ENCODE results near the gene PLXNB3. TPM values are rescaled to one million over a fixed set of nuclear protein-coding genes. Genes with fewer than 3 reads are reported as not detected.

The PLXNB3 gene
- total and polyA plus RNA-seq, 5 experiments from 2014 or later: 0.34 to 0.41 TPM; not detected in 3

DNA sequence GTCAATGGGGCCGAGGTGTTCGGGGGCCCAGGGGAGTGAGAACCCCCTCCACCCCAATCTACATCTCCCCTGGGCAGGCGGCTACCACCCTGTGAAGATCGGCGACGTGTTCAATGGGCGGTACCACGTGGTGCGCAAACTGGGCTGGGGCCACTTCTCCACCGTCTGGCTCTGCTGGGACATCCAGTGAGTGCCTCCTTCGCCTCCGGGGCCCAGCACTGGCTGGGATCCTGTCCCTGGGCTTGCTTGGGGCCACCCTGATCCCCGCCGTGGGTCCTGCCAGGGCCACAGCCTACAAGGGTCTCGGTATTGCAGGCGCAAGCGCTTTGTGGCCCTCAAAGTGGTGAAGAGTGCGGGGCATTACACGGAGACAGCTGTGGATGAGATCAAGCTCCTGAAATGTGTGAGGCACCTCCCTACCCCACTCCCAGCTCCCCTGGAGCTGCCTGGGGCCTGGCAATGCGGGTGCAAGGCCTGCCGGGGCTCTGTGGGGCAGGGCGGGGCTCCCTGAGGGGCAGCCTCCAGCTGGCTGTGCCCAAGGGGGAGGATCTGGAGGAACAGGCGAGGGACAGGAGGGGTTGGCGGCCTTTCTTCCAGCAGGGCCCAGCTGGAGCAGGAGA is 17.5 kb downstream of the PLXNB3 start:
- Mint-ChIP-seq H3K36me3 (peaks cover 0 to 4% (median 0%) of the 10 kb centered on the region in 3 donors), H3K4me1 (peaks cover 6 to 10% (median 8%) of the 10 kb centered on the region in 4 donors), H3K27me3 (no peaks in the 10 kb centered on the region), H3K4me3 (no peak overlapping the region), H3K9me3 (no peaks in the 10 kb centered on the region), H3K27ac (no peak overlapping the region)
- ATAC-seq (no peak), DNase-seq (no peak)
- POLR2A ChIA-PET: interaction anchor here (1.4 kb wide), 1 partner anchor 13 kb away, joined by 3 read pairs; the partner anchor contains the start of genes IDH3G and SSR4

DNA sequence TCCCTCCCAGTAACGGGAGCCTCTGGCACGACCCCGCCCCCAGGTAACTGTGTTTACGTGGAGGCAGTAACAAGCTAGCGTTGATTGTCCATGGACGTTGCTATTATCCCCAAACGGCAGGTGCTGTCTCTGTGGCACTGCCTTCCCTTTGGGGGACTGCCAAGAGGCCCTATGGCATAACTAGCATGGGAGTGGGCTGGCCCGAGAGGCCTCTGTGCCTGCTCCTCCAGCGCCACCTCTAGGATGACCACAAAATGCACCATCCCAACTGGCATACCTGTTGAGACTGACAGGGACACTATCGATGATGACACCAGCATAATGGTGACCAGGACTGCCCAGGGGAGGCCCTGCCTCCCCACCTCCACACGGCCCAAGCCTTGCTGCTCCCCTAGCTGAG is 18.3 kb downstream of the PLXNB3 start:
- Mint-ChIP-seq H3K4me1 (peaks cover 6 to 10% (median 8%) of the 10 kb centered on the region in 4 donors), H3K27me3 (no peaks in the 10 kb centered on the region), H3K36me3 (peaks cover 0 to 4% (median 0%) of the 10 kb centered on the region in 3 donors), H3K4me3 (no peak overlapping the region), H3K9me3 (no peaks in the 10 kb centered on the region), H3K27ac (no peak overlapping the region)
- DNase-seq: no peak
- no peak for ATAC-seq
- POLR2A ChIA-PET: interaction anchor here (1.4 kb wide), 1 partner anchor 12 kb away, joined by 3 read pairs; the partner anchor contains the start of genes IDH3G and SSR4

DNA sequence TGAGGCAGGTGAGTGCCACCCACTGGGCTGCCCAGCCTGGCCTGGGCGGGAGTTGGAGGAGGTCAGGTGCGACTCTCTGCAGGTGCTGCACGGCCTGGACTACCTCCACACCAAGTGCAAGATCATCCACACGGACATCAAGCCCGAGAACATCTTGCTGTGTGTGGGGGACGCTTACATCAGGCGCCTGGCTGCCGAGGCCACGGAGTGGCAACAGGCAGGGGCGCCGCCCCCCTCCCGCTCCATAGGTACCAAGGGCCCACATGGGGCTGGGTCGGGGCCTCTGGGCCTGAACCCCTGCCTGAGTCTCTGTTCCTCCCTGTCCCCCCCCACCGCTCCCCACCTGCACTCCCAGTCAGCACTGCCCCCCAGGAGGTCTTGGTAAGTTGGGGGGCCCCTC is 18.8 kb downstream of the PLXNB3 start:
- Mint-ChIP-seq H3K27me3 (no peaks in the 10 kb centered on the region), H3K4me1 (peaks cover 6 to 10% (median 8%) of the 10 kb centered on the region in 4 donors), H3K9me3 (no peaks in the 10 kb centered on the region), H3K4me3 (no peak overlapping the region), H3K36me3 (peaks cover 0 to 7% (median 0%) of the 10 kb centered on the region in 3 donors), H3K27ac (no peak overlapping the region)
- DNase-seq (no peak), ATAC-seq (no peak)
- POLR2A ChIA-PET: interaction anchor here (1.4 kb wide), 1 partner anchor 12 kb away, joined by 3 read pairs; the partner anchor contains the start of genes IDH3G and SSR4

DNA sequence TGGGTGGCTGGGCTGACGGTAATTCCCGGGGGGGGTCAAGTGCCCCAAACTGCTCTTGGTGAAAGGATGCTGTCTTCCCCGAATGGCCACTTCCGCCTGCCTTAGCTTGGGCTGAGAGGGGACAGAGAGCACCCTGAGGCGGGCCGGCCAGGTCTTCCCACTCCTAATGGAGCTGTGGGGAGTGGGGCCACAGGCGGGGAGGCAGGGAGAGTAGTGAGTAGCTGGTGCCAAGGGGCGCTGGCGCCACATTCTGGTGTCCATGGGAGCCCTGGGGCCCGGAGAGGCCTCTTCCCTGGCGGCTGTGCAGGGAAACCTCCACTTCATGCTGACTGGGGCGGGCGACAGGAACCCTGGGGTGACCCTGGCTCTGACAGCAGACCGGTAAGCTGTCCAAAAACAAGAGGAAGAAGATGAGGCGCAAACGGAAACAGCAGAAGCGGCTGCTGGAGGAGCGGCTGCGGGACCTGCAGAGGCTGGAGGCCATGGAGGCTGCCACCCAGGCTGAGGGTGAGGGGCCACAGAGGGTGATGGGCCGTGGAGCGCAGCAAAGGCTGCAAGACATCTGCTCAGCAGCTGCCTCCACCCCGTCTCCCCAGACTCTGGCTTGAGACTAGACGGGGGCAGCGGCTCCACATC is 19.4 kb downstream of the PLXNB3 start:
- Mint-ChIP-seq H3K36me3 (peaks cover 0 to 9% (median 0%) of the 10 kb centered on the region in 3 donors), H3K9me3 (no peaks in the 10 kb centered on the region), H3K27me3 (no peaks in the 10 kb centered on the region), H3K27ac (peak overlapping the region in 1 of 10 donors; percentile 24), H3K4me1 (peaks cover 6 to 10% (median 8%) of the 10 kb centered on the region in 4 donors), H3K4me3 (no peak overlapping the region)
- DNase-seq (no peak), ATAC-seq (no peak)
- POLR2A ChIA-PET: no interaction called here

DNA sequence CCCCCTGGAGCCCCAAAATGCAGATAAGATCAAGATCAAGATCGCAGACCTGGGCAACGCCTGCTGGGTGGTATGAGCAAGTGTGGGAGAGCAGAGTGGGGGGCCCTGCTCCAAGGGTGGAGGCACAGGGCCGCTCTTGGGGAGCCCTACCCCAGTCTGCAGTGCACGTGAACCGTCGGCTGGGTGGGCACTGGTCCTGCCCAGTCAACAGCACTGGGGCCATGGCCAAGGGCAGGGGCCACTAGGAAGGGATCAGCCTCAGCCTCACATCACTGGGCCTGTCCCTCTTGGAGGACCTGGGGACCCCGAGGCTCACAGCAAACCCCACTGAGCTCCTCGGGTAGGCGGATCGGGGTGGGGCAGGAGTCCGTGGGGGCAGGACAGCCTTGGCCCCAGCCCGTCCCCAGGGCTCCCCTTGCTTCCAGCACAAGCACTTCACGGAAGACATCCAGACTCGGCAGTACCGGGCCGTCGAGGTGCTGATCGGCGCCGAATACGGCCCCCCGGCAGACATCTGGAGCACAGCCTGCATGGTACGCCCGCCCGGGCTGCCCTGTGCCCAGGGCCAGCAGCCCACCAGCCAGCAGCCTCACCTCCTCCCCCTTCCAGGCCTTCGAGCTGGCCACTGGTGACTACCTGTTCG is 20.4 kb downstream of the PLXNB3 start:
- peaks cover 0 to 13% (median 0%) of the 10 kb centered on the region in 3 donors for H3K36me3 Mint-ChIP-seq
- DNase-seq (no peak), ATAC-seq (no peak)
- no peaks in the 10 kb centered on the region for H3K9me3 Mint-ChIP-seq
- H3K4me1 Mint-ChIP-seq: peaks cover 6 to 11% (median 10%) of the 10 kb centered on the region in 4 donors
- no peaks in the 10 kb centered on the region for H3K27me3 Mint-ChIP-seq
- POLR2A ChIA-PET: no interaction called here
- H3K4me3 Mint-ChIP-seq: no peak overlapping the region
- H3K27ac Mint-ChIP-seq: peak overlapping the region in 2 of 10 donors; percentile 63 to 65

- Mint-ChIP-seq H3K27ac (peak overlapping the region in 1 of 10 donors; percentile 15), H3K27me3 (no peaks in the 10 kb centered on the region), H3K4me1 (peaks cover 0 to 8% (median 1%) of the 10 kb centered on the region in 4 donors), H3K36me3 (peaks cover 0 to 13% (median 0%) of the 10 kb centered on the region in 3 donors), H3K9me3 (no peaks in the 10 kb centered on the region), H3K4me3 (no peak overlapping the region)
- DNase-seq (no peak), ATAC-seq (no peak)
- POLR2A ChIA-PET: no interaction called here
These were observed 22.6 kb downstream of the PLXNB3 start for GRCh38 chrX:153786669-153787068.

DNA sequence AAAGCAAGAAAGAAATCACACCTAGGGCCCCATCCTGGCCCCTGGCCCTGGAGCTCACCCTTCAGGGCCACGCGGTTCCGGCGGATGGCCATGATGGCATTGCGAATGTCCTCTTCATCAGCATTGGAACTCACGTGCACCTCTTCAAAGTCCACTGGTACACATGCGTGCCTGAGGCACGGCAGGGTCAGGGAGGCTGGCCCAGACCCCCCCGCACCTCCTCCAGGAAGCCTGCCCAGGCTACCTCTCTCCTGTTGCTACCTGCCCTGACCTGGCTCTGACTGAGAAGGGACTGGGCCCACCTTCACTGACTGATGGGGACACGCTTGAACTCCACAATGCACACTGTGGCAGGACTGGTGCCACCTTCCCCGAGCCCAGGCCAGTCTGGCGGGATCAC is 25.6 kb downstream of the PLXNB3 start:
- Mint-ChIP-seq H3K9me3 (no peaks in the 10 kb centered on the region), H3K27me3 (no peaks in the 10 kb centered on the region), H3K4me1 (peaks cover 7 to 25% (median 11%) of the 10 kb centered on the region in 4 donors), H3K36me3 (peaks cover 0 to 13% (median 0%) of the 10 kb centered on the region in 3 donors), H3K27ac (no peak overlapping the region), H3K4me3 (no peak overlapping the region)
- POLR2A ChIA-PET: no interaction called here
- DNase-seq (no peak), ATAC-seq (no peak)

- no peaks in the 10 kb centered on the region for H3K9me3 Mint-ChIP-seq
- H3K27ac Mint-ChIP-seq: peak overlapping the region in 1 of 10 donors; percentile 25
- POLR2A ChIA-PET: interaction anchor here (0.6 to 0.9 kb wide), 2 partner anchors 34 to 112 kb away, joined by 3 to 4 read pairs; no protein-coding TSS in a partner anchor
- no peak for ATAC-seq
- H3K36me3 Mint-ChIP-seq: peaks cover 0 to 14% (median 0%) of the 10 kb centered on the region in 3 donors
- peaks cover 7 to 35% (median 19%) of the 10 kb centered on the region in 4 donors for H3K4me1 Mint-ChIP-seq
- no peak overlapping the region for H3K4me3 Mint-ChIP-seq
- no peak for DNase-seq
- H3K27me3 Mint-ChIP-seq: no peaks in the 10 kb centered on the region
These were observed 27.2 kb downstream of the PLXNB3 start for GRCh38 chrX:153791104-153791852.

DNA sequence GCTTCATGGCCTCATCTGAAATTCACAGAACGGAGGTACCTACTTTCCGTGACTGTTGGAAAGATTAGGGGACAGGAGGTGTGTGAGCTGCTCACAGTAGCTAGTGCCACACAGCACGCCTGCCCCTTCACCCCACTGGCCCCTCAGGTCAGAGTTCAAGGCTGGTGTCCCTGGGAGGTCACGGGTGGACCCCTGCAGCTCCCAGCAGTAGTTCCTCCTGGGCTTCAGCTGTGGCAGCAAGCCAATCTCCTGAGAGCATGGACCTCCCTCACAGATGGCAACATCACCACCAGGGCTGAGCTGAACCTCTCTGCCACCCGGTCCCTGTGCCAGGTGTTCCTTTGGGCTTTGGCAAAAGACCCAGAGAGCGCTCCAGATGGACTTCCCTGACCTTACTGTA is 28.3 kb downstream of the PLXNB3 start:
- Mint-ChIP-seq H3K4me3 (peak overlapping the region in 3 of 10 donors; percentile 86 to 93 (median 90)), H3K27ac (no peak overlapping the region), H3K27me3 (no peaks in the 10 kb centered on the region), H3K36me3 (peaks cover 0 to 16% (median 0%) of the 10 kb centered on the region in 3 donors), H3K9me3 (no peaks in the 10 kb centered on the region), H3K4me1 (peaks cover 7 to 41% (median 26%) of the 10 kb centered on the region in 4 donors)
- no peak for DNase-seq
- POLR2A ChIA-PET: interaction anchor here (0.9 to 3.0 kb wide), 2 partner anchors 111 to 135 kb away, joined by 4 to 39 read pairs; partner anchors contain the start of gene ARHGAP4
- ATAC-seq: no peak

- no peaks in the 10 kb centered on the region for H3K27me3 Mint-ChIP-seq
- peaks cover 7 to 41% (median 26%) of the 10 kb centered on the region in 4 donors for H3K4me1 Mint-ChIP-seq
- ATAC-seq (no peak), DNase-seq (no peak)
- no peaks in the 10 kb centered on the region for H3K9me3 Mint-ChIP-seq
- peaks cover 0 to 13% (median 0%) of the 10 kb centered on the region in 3 donors for H3K36me3 Mint-ChIP-seq
- H3K27ac Mint-ChIP-seq: peak overlapping the region; percentile 78 to 96 (median 91)
- POLR2A ChIA-PET: interaction anchor here (3.0 kb wide), 1 partner anchor 134 kb away, joined by 39 read pairs; the partner anchor contains the start of gene ARHGAP4
- peak overlapping the region; percentile 86 to 95 (median 92) for H3K4me3 Mint-ChIP-seq
These were observed 29.2 kb downstream of the PLXNB3 start for GRCh38 chrX:153793291-153793690.

DNA sequence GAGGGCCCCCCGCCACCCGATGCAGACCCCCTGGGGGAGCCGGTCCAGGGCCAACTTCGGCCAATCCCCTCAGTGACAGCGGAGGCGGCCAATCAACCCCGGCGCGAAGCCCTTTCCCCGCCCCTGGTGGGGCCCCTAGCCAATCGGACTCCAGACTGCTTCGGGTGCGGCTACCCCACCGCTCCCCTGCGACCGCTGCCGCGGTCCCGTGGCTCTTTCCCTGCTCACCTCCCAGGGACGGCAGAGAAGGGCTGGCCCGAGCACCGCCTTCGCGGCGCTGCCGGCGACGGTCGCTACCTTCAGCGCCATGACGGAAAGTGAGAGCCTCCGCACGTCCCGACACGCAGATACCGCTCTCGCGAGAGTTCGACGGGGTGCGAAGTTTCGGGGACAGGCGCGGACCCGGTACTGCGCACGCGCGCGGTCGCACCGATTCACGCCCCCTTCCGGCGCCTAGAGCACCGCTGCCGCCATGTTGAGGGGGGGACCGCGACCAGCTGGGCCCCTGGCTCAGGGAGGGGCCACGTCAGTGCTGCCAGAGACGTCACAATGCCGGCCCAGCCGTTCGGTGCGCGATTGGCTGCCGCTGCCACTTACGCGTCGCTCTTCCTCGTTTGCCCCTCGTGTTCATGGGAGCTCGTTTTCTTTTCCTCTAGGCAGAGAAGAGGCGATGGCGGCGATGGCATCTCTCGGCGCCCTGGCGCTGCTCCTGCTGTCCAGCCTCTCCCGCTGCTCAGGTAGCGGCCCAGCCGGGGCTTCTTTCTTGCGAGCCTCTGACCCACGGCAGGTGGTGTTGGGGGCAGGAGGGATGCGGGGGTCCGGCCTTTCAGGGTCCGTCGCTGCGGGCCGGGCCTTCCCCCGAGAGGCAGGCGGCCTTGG is 30.2 kb downstream of the PLXNB3 start, which contains the start of the genes IDH3G and SSR4:
Gene IDH3G (minus strand): TSS at position 358 of the 879 bp plus-strand sequence. CDS start 49 bp downstream, at position 309.
Gene SSR4 (plus strand): TSS at position 651 of the 879 bp plus-strand sequence. CDS start 20 bp downstream, at position 671.
- peak within 1 kb of the TSS; percentile 82 to 96 (median 94) for H3K27ac Mint-ChIP-seq
- H3K4me3 Mint-ChIP-seq: peak within 1 kb of the TSS; percentile 86 to 95 (median 92)
- POLR2A ChIA-PET: interaction anchor here (0.7 to 3.0 kb wide), 10 partner anchors 12 to 753 kb away, joined by 3 to 39 read pairs (median 4); partner anchors contain the start of genes ARHGAP4, HCFC1, IKBKG and TMEM187
- H3K4me1 Mint-ChIP-seq: peaks cover 7 to 41% (median 26%) of the 10 kb centered on the region in 4 donors
- H3K36me3 Mint-ChIP-seq: peaks cover 0 to 16% (median 0%) of the 10 kb centered on the region in 3 donors
- no peaks in the 10 kb centered on the region for H3K9me3 Mint-ChIP-seq
- H3K27me3 Mint-ChIP-seq: no peaks in the 10 kb centered on the region
- DNase-seq (peak; percentile 87 to 97 (median 92)), ATAC-seq (peak; percentile 91 to 92)

Data from naive thymus-derived CD8-positive, alpha-beta T cell (primary cell).